Skeletal muscle tissue (tissue), 4 donors: ENCODE results near the gene EMC7. TPM values are rescaled to one million over a fixed set of nuclear protein-coding genes. Genes with fewer than 3 reads are reported as not detected.

ENCODE experiments used
- H3K27ac ChIP-seq: one replicate; pipeline ENCODE4 v1.7.0; 2013; ENCODE audit warnings: mild to moderate bottlenecking, low read depth, low read length, inconsistent platforms
- H3K27me3 ChIP-seq, 3 donors: one replicate each; pipeline ENCODE4 v1.7.0; 2013; ENCODE audit warnings: low read length in 3 of 3; ENCODE audit not compliant: control insufficient read depth in 3 of 3, insufficient read depth in 3 of 3
- H3K36me3 ChIP-seq, 3 donors: one replicate each; pipeline ENCODE4 v1.7.0; 2013; ENCODE audit warnings: low read length in 3 of 3; ENCODE audit not compliant: control insufficient read depth in 3 of 3, insufficient read depth in 3 of 3
- H3K4me1 ChIP-seq, 3 donors: one replicate each; pipeline ENCODE4 v1.7.0; 2013; ENCODE audit warnings: low read length in 3 of 3, mild to moderate bottlenecking in 3 of 3; ENCODE audit not compliant: control insufficient read depth in 3 of 3, insufficient read depth in 3 of 3
- H3K4me3 ChIP-seq, 3 donors: one replicate each; pipeline ENCODE4 v1.7.0; 2013; ENCODE audit warnings: low read length in 3 of 3
- H3K9ac ChIP-seq, 3 donors: one replicate each; pipeline ENCODE4 v1.7.0; 2013; ENCODE audit warnings: low read length in 3 of 3, mild to moderate bottlenecking in 3 of 3, moderate library complexity in 2 of 3, low read depth in 1 of 3
- H3K9me3 ChIP-seq, 3 donors: one replicate each; pipeline ENCODE4 v1.7.0; 2013; ENCODE audit warnings: low read length in 3 of 3; ENCODE audit not compliant: control insufficient read depth in 3 of 3
- total RNA-seq: library from RNA; depleted of rRNA; stranded (reverse); fragments of >200 nt; gene quantifications from one replicate; pipeline ENCODE4 v1.2.3, GENCODE V29; 2014
- donor health status: Osteomylitis.

The EMC7 gene
- total RNA-seq, 1 donor from 2014 or later: 22.4 TPM

- Histone ChIP-seq H3K9me3 (no peaks in the 10 kb centered on the region), H3K27me3 (no peaks in the 10 kb centered on the region), H3K9ac (no peak overlapping the region), H3K36me3 (peaks cover 2 to 4% (median 3%) of the 10 kb centered on the region in 3 donors), H3K4me1 (peaks cover 14 to 30% (median 21%) of the 10 kb centered on the region in 3 donors), H3K27ac (no peak overlapping the region), H3K4me3 (no peak overlapping the region)
Observed at GRCh38 chr15:34099914-34100313, 1.7 kb downstream of the EMC7 start.

- peaks cover 0 to 4% (median 0%) of the 10 kb centered on the region in 3 donors for H3K4me1 ChIP-seq
- H3K9me3 ChIP-seq: no peaks in the 10 kb centered on the region
- no peak overlapping the region for H3K4me3 ChIP-seq
- peaks cover 4 to 36% (median 27%) of the 10 kb centered on the region in 3 donors for H3K36me3 ChIP-seq
- H3K9ac ChIP-seq: no peak overlapping the region
- H3K27ac ChIP-seq: no peak overlapping the region
- no peaks in the 10 kb centered on the region for H3K27me3 ChIP-seq
Observed at GRCh38 chr15:34085746-34086145, 15.9 kb downstream of the EMC7 start.

GRCh38 chr15:34084086-34084485 is 17.6 kb downstream of the EMC7 start:
- no peaks in the 10 kb centered on the region for H3K27me3 ChIP-seq
- H3K27ac ChIP-seq: no peak overlapping the region
- peaks cover 4 to 32% (median 21%) of the 10 kb centered on the region in 3 donors for H3K36me3 ChIP-seq
- H3K4me1 ChIP-seq: peaks cover 0 to 4% (median 0%) of the 10 kb centered on the region in 3 donors
- H3K9me3 ChIP-seq: no peaks in the 10 kb centered on the region
- H3K9ac ChIP-seq: no peak overlapping the region
- H3K4me3 ChIP-seq: no peak overlapping the region

- no peaks in the 10 kb centered on the region for H3K27me3 ChIP-seq
- H3K9me3 ChIP-seq: no peaks in the 10 kb centered on the region
- no peak overlapping the region for H3K9ac ChIP-seq
- no peak overlapping the region for H3K27ac ChIP-seq
- peaks cover 0 to 14% (median 7%) of the 10 kb centered on the region in 3 donors for H3K36me3 ChIP-seq
- H3K4me1 ChIP-seq: peaks cover 0 to 4% (median 0%) of the 10 kb centered on the region in 3 donors
- no peak overlapping the region for H3K4me3 ChIP-seq
Observed at GRCh38 chr15:34079904-34080303, 21.8 kb downstream of the EMC7 start.

- no peak overlapping the region for H3K4me3 ChIP-seq
- H3K36me3 ChIP-seq: peaks cover 0 to 8% (median under 1%) of the 10 kb centered on the region in 3 donors
- no peaks in the 10 kb centered on the region for H3K27me3 ChIP-seq
- no peak overlapping the region for H3K27ac ChIP-seq
- no peaks in the 10 kb centered on the region for H3K9me3 ChIP-seq
- no peak overlapping the region for H3K9ac ChIP-seq
- no peaks in the 10 kb centered on the region for H3K4me1 ChIP-seq
Observed at GRCh38 chr15:34078900-34079299, 22.8 kb downstream of the EMC7 start.

- Histone ChIP-seq H3K27me3 (no peaks in the 10 kb centered on the region), H3K4me1 (no peaks in the 10 kb centered on the region), H3K36me3 (no peaks in the 10 kb centered on the region), H3K9me3 (no peaks in the 10 kb centered on the region), H3K4me3 (no peak overlapping the region), H3K9ac (no peak overlapping the region), H3K27ac (no peak overlapping the region)
Observed at GRCh38 chr15:34076785-34077184, 24.9 kb downstream of the EMC7 start.

GRCh38 chr15:34070003-34070402 is 31.7 kb downstream of the EMC7 start:
- Histone ChIP-seq H3K4me3 (no peak overlapping the region), H3K9me3 (no peaks in the 10 kb centered on the region), H3K9ac (no peak overlapping the region), H3K27me3 (no peaks in the 10 kb centered on the region), H3K36me3 (no peaks in the 10 kb centered on the region), H3K4me1 (no peaks in the 10 kb centered on the region), H3K27ac (no peak overlapping the region)

- H3K9me3 ChIP-seq: no peaks in the 10 kb centered on the region
- no peaks in the 10 kb centered on the region for H3K4me1 ChIP-seq
- no peak overlapping the region for H3K27ac ChIP-seq
- H3K27me3 ChIP-seq: no peaks in the 10 kb centered on the region
- H3K4me3 ChIP-seq: no peak overlapping the region
- no peak overlapping the region for H3K9ac ChIP-seq
- H3K36me3 ChIP-seq: no peaks in the 10 kb centered on the region
Observed at GRCh38 chr15:34065941-34066340, 35.7 kb downstream of the EMC7 start.

- H3K9me3 ChIP-seq: no peaks in the 10 kb centered on the region
- H3K36me3 ChIP-seq: no peaks in the 10 kb centered on the region
- no peaks in the 10 kb centered on the region for H3K27me3 ChIP-seq
- H3K9ac ChIP-seq: no peak overlapping the region
- H3K4me3 ChIP-seq: no peak overlapping the region
- no peaks in the 10 kb centered on the region for H3K4me1 ChIP-seq
- H3K27ac ChIP-seq: no peak overlapping the region
Observed at GRCh38 chr15:34065261-34065660, 36.4 kb downstream of the EMC7 start.

- no peaks in the 10 kb centered on the region for H3K27me3 ChIP-seq
- no peak overlapping the region for H3K4me3 ChIP-seq
- H3K36me3 ChIP-seq: no peaks in the 10 kb centered on the region
- no peaks in the 10 kb centered on the region for H3K9me3 ChIP-seq
- H3K27ac ChIP-seq: no peak overlapping the region
- H3K4me1 ChIP-seq: no peaks in the 10 kb centered on the region
- no peak overlapping the region for H3K9ac ChIP-seq
Observed at GRCh38 chr15:34064438-34064837, 37.2 kb downstream of the EMC7 start.

- Histone ChIP-seq H3K36me3 (no peaks in the 10 kb centered on the region), H3K9ac (no peak overlapping the region), H3K27ac (no peak overlapping the region), H3K4me3 (no peak overlapping the region), H3K27me3 (no peaks in the 10 kb centered on the region), H3K9me3 (no peaks in the 10 kb centered on the region), H3K4me1 (no peaks in the 10 kb centered on the region)
Observed at GRCh38 chr15:34059946-34060345, 41.7 kb downstream of the EMC7 start.
